H1 (cell line): ENCODE measurements around the gene QSOX1. TPM values are rescaled to one million over a fixed set of nuclear protein-coding genes. Genes with fewer than 3 reads are reported as not detected.

Source experiments
- CTCF ChIA-PET: fragments of 300-600 bp; sonication (Branson Sonifier 250); formaldehyde crosslinking; loops from one replicate; lab custom pipeline; 2021; ENCODE audit not compliant: partially characterized antibody; lab: Charles Lee
- POLR2A ChIA-PET: fragments of 300-600 bp; sonication (Branson Sonifier 250); formaldehyde crosslinking; loops from one replicate; lab custom pipeline; 2021; ENCODE audit warnings: inconsistent platforms; ENCODE audit not compliant: partially characterized antibody; lab: Charles Lee
- DNase-seq, 2 experiments: peaks; one replicate each; pipeline versions ENCODE4 v3.0.0 to v3.0.0-alpha.2; 2010 to 2022; ENCODE audit warnings: low spot score in 2 of 2, low read depth in 1 of 2, mixed read lengths in 1 of 2
- FAIRE-seq: peaks from 2 replicates; lab custom pipeline; 2011; peaks lifted over from hg19 to GRCh38; lab: Jason Lieb, UNC
- H2AFZ ChIP-seq: 2 replicates; pipeline ENCODE4 v1.8.1; 2012; ENCODE audit warnings: low read length, inconsistent platforms
- H2AK5ac ChIP-seq: 2 replicates; pipeline ENCODE4 v1.6.1; 2013; ENCODE audit warnings: low read depth, low read length
- H2BK120ac ChIP-seq: replicated peaks from 2 replicates; pipeline ENCODE3; 2013; ENCODE audit warnings: low read depth, low read length, inconsistent platforms
- H2BK12ac ChIP-seq: 2 replicates; pipeline ENCODE4 v1.6.1; 2013; ENCODE audit warnings: low read depth, low read length
- H2BK15ac ChIP-seq: 2 replicates; pipeline ENCODE4 v1.6.1; 2013; ENCODE audit warnings: low read length
- H2BK20ac ChIP-seq: 2 replicates; pipeline ENCODE4 v1.6.1; 2013; ENCODE audit warnings: low read length
- H2BK5ac ChIP-seq: 2 replicates; pipeline ENCODE4 v1.6.1; 2013; ENCODE audit warnings: low read depth, low read length
- H3K14ac ChIP-seq: 2 replicates; pipeline ENCODE4 v1.6.1; 2013; ENCODE audit warnings: inconsistent platforms; ENCODE audit not compliant: insufficient read length
- H3K18ac ChIP-seq: 2 replicates; pipeline ENCODE4 v1.6.1; 2013; ENCODE audit warnings: low read length; ENCODE audit errors: extremely low read depth
- H3K23ac ChIP-seq: 2 replicates; pipeline ENCODE4 v1.6.1; 2013; ENCODE audit warnings: inconsistent platforms; ENCODE audit not compliant: insufficient read length
- H3K23me2 ChIP-seq: 2 replicates; pipeline ENCODE4 v1.6.1; 2013; ENCODE audit warnings: low read depth, low read length
- H3K27ac ChIP-seq: 2 replicates; pipeline ENCODE4 v1.6.1; 2011; ENCODE audit warnings: low read depth, low read length, inconsistent platforms
- H3K27me3 ChIP-seq, 4 experiments: replicated peaks in 1 of 4; 1 replicate in 1 of 4; 2 replicates in 3 of 4; pipeline versions ENCODE4 v1.6.1 to v1.8.1; 2011 to 2013; ENCODE audit warnings: low read length in 3 of 4, mild to moderate bottlenecking in 3 of 4, inconsistent platforms in 2 of 4, mixed read lengths in 2 of 4, moderate library complexity in 1 of 4; ENCODE audit not compliant: control insufficient read depth in 3 of 4, insufficient read depth in 3 of 4; ENCODE audit errors: extremely low read depth in 1 of 4
- H3K36me3 ChIP-seq, 4 experiments: 2 replicates each; pipeline versions ENCODE4 v1.6.1 to v1.8.1; 2011 to 2013; ENCODE audit warnings: mild to moderate bottlenecking in 4 of 4, low read length in 3 of 4, moderate library complexity in 2 of 4, control low read depth in 1 of 4, inconsistent platforms in 1 of 4; ENCODE audit not compliant: insufficient read depth in 4 of 4, control insufficient read depth in 2 of 4
- H3K4ac ChIP-seq: replicated peaks from 2 replicates; pipeline ENCODE3; 2013; ENCODE audit warnings: low read length, low read depth, mixed read lengths, inconsistent platforms; ENCODE audit not compliant: insufficient read length
- H3K4me1 ChIP-seq, 4 experiments: replicated peaks in 1 of 4; 1 replicate in 1 of 4; 2 replicates in 3 of 4; pipeline versions ENCODE4 v1.6.1 to v1.8.1; 2011 to 2013; ENCODE audit warnings: low read length in 3 of 4, inconsistent platforms in 2 of 4, mixed read lengths in 1 of 4; ENCODE audit not compliant: insufficient read depth in 4 of 4, control insufficient read depth in 3 of 4
- H3K4me2 ChIP-seq, 2 experiments: 2 replicates each; pipeline versions ENCODE4 v1.6.1 to v1.8.1; 2011 to 2013; ENCODE audit warnings: low read depth in 2 of 2, low read length in 2 of 2, control low read depth in 1 of 2, inconsistent platforms in 1 of 2, mild to moderate bottlenecking in 1 of 2; ENCODE audit not compliant: insufficient read depth in 1 of 2
- H3K4me3 ChIP-seq, 4 experiments: fragments of 200-600, 300-600 bp in 1 of 4; sonication (generic), shearing (Covaris generic), sonication (Bioruptor Twin) in 1 of 4; 2 replicates each; pipeline versions ENCODE4 v1.5.1 to v1.8.1; 2011 to 2016; ENCODE audit warnings: low read length in 4 of 4, low read depth in 3 of 4, control low read depth in 2 of 4, inconsistent platforms in 2 of 4, mild to moderate bottlenecking in 2 of 4, mixed read lengths in 1 of 4, moderate library complexity in 1 of 4; ENCODE audit not compliant: insufficient read depth in 2 of 4; ENCODE audit errors: extremely low read depth in 1 of 4
- H3K56ac ChIP-seq: replicated peaks from 2 replicates; pipeline ENCODE3; 2013; ENCODE audit warnings: low read depth, mild to moderate bottlenecking, mixed read lengths, low read length, inconsistent platforms; ENCODE audit not compliant: insufficient read length
- H3K79me1 ChIP-seq: 2 replicates; pipeline ENCODE4 v1.6.1; 2013; ENCODE audit warnings: low read depth, low read length, control low read depth
- H3K79me2 ChIP-seq, 2 experiments: 2 replicates each; pipeline versions ENCODE4 v1.6.1 to v1.8.1; 2012 to 2013; ENCODE audit warnings: low read length in 2 of 2, mild to moderate bottlenecking in 2 of 2, inconsistent platforms in 1 of 2; ENCODE audit not compliant: insufficient read depth in 2 of 2, control insufficient read depth in 1 of 2
- H3K9ac ChIP-seq, 4 experiments: replicated peaks in 1 of 4; 1 replicate in 1 of 4; 2 replicates in 3 of 4; pipeline versions ENCODE4 v1.6.1 to v1.8.1; 2011 to 2013; ENCODE audit warnings: low read depth in 3 of 4, low read length in 3 of 4, control low read depth in 2 of 4, mild to moderate bottlenecking in 2 of 4, moderate library complexity in 2 of 4, inconsistent platforms in 1 of 4; ENCODE audit errors: extremely low read depth in 1 of 4
- H3K9me3 ChIP-seq, 2 experiments: 2 replicates each; pipeline versions ENCODE4 v1.6.1 to v1.8.1; 2012 to 2013; ENCODE audit warnings: mild to moderate bottlenecking in 2 of 2, moderate library complexity in 2 of 2, control low read depth in 1 of 2, inconsistent platforms in 1 of 2, low read depth in 1 of 2, low read length in 1 of 2, mixed read lengths in 1 of 2; ENCODE audit not compliant: insufficient read depth in 2 of 2
- H4K20me1 ChIP-seq, 2 experiments: replicated peaks in 1 of 2; 2 replicates each; pipeline versions ENCODE3 to v1.8.1; 2011 to 2013; ENCODE audit warnings: inconsistent platforms in 2 of 2, low read length in 2 of 2, mild to moderate bottlenecking in 1 of 2; ENCODE audit not compliant: insufficient read depth in 2 of 2, control insufficient read depth in 1 of 2
- H4K5ac ChIP-seq: 2 replicates; pipeline ENCODE4 v1.6.1; 2013; ENCODE audit warnings: low read length, low read depth, mixed read lengths, inconsistent platforms; ENCODE audit not compliant: insufficient read length
- H4K8ac ChIP-seq: 2 replicates; pipeline ENCODE4 v1.8.0; 2013; ENCODE audit warnings: mild to moderate bottlenecking, moderate library complexity, low read length, inconsistent platforms; ENCODE audit not compliant: insufficient read depth; ENCODE audit errors: extremely low read depth
- H4K91ac ChIP-seq: replicated peaks from 2 replicates; pipeline ENCODE3; 2013; ENCODE audit warnings: low read length, mixed read lengths, inconsistent platforms; ENCODE audit not compliant: insufficient read length
- BACH1 ChIP-seq: IDR thresholded peaks from 2 replicates; pipeline ENCODE4 v1.6.1; 2012; ENCODE audit warnings: low read length, improper control_type of control experiment
- EGR1 ChIP-seq: IDR thresholded peaks from 2 replicates; pipeline ENCODE4 v1.6.1; 2011; ENCODE audit warnings: low read depth, low read length, borderline replicate concordance
- HDAC6 ChIP-seq: IDR thresholded peaks from one replicate; pipeline ENCODE4 v1.7.1; 2012; ENCODE audit warnings: low read depth, mild to moderate bottlenecking, inconsistent platforms, low read length, moderate library complexity
- NANOG ChIP-seq: IDR thresholded peaks from 2 replicates; pipeline ENCODE4 v1.6.1; 2011; ENCODE audit warnings: low read length, low read depth, mild to moderate bottlenecking, inconsistent platforms; ENCODE audit not compliant: insufficient read depth, poor library complexity, severe bottlenecking
- SP1 ChIP-seq: IDR thresholded peaks from 2 replicates; pipeline ENCODE4 v1.6.1; 2011; ENCODE audit warnings: low read depth, low read length
- SUZ12 ChIP-seq: fragments of 200-600 bp; sonication (generic); IDR thresholded peaks from 2 replicates; pipeline ENCODE4 v1.6.1; 2012; ENCODE audit warnings: mild to moderate bottlenecking, inconsistent platforms, low read length, moderate library complexity, mixed read lengths
- ZNF274 ChIP-seq: IDR thresholded peaks from 2 replicates; pipeline ENCODE4 v1.7.0; 2012; ENCODE audit warnings: low read length, borderline replicate concordance; ENCODE audit errors: extremely low read depth
- WGBS, 2 experiments: shearing (Covaris generic) in 1 of 2; methylation state at CpG; one replicate each; pipeline versions ENCODE4 v1.1.6 to v1.1.7; 2013 to 2015; ENCODE audit warnings: low lambda C conversion rate in 2 of 2, mixed read lengths in 2 of 2, inconsistent platforms in 1 of 2, low coverage in 1 of 2, missing lambda C conversion rate in 1 of 2; ENCODE audit not compliant: insufficient replicate concordance in 2 of 2, insufficient coverage in 1 of 2, insufficient read length in 1 of 2; ENCODE audit errors: extremely low coverage in 1 of 2, missing lambda C conversion rate in 1 of 2; 5-methylcytosine and 5-hydroxymethylcytosine counted together
- polyA plus RNA-seq, 7 experiments: library from polyadenylated mRNA; depleted of rRNA in 3 of 7; stranded (reverse) in 5 of 7; unstranded in 2 of 7; fragments of >200 nt in 5 of 7; fragments of 200-250 nt in 2 of 7; gene quantifications; 1 replicate in 5 of 7; 2 replicates in 1 of 7; 4 replicates in 1 of 7; pipeline versions ENCODE4 v1.2.1 to v1.2.3, GENCODE V29; 2011 to 2013; ENCODE audit warnings: missing spikeins in 2 of 7, mixed read lengths in 2 of 7
- total RNA-seq: library from RNA; stranded (reverse); fragmentation: NEBNext Ultra II Directional; extraction: Animal tissue kit (Norgen Biotek cat#: 25700); gene quantifications from 2 replicates; pipeline ENCODE4 v1.2.1, GENCODE V29; 2021
- TF ChIP-seq, protein P1 (sequence below): IDR thresholded peaks from 2 replicates; pipeline ENCODE4 v1.6.1; 2012; ENCODE audit warnings: inconsistent platforms
- TF ChIP-seq, protein P2 (sequence below), 3 experiments: IDR thresholded peaks; 1 replicate in 2 of 3; 2 replicates in 1 of 3; pipeline versions ENCODE4 v1.5.1 to v1.6.1; 2011; ENCODE audit warnings: low read length in 3 of 3, mild to moderate bottlenecking in 3 of 3, inconsistent platforms in 2 of 3, low read depth in 1 of 3, moderate library complexity in 1 of 3; ENCODE audit not compliant: insufficient read depth in 1 of 3; ENCODE audit errors: control extremely low read depth in 1 of 3
- TF ChIP-seq, protein P3 (sequence below): IDR thresholded peaks from 2 replicates; pipeline ENCODE4 v1.6.1; 2011; ENCODE audit warnings: low read length, improper control_type of control experiment

QSOX1 gene
- total and polyA plus RNA-seq, 2 of the 8 experiments (the other 6 are each of a cell fraction or from before 2014, with no cell fraction given), result 97.7 to 123 TPM

DNA sequence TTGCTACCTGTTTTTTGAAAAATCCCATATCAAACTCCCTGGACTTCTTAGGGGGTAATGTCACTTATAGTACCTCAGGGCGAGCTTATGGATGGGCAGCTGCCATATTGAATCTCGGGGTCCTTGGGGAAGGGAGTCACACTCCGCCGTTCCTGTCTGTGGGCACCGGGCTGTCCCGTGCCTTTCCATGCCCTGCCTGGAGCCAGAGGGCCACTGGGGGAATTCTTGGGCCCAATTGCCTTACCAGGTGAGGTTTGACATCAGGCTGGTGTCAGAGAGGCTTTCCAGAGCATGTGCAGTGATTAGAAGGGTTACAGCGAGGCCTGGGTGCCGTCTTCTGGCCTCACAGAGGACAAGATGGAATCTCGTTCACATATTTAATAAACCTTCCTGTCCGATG, 28.8 kb downstream of the QSOX1 start:
- Histone ChIP-seq H3K14ac (no peak overlapping the region), H3K18ac (no peak overlapping the region), H3K4me2 (no peak overlapping the region), H2BK20ac (no peak overlapping the region), H3K9me3 (no peaks in the 10 kb centered on the region), H2AK5ac (no peak overlapping the region), H3K4me1 (no peaks in the 10 kb centered on the region), H4K5ac (no peak overlapping the region), H3K4ac (no peak overlapping the region), H4K8ac (no peak overlapping the region), H3K23ac (no peak overlapping the region), H3K4me3 (no peak overlapping the region), H4K20me1 (peaks cover 0 to 13% of the 10 kb centered on the region in 2 experiments), H3K23me2 (no peaks in the 10 kb centered on the region), H3K36me3 (peaks cover 0 to 15% (median 4%) of the 10 kb centered on the region in 4 experiments; a peak in 6 of 8 replicates), H2BK5ac (no peak overlapping the region), H4K91ac (no peak overlapping the region), H2BK15ac (no peak overlapping the region), H3K79me1 (no peaks in the 10 kb centered on the region), H3K9ac (no peak overlapping the region), H3K56ac (no peak overlapping the region), H2AFZ (no peak overlapping the region), H3K79me2 (no peaks in the 10 kb centered on the region), H2BK120ac (no peak overlapping the region), H3K27me3 (no peaks in the 10 kb centered on the region), H2BK12ac (no peak overlapping the region), H3K27ac (no peak overlapping the region)
- 92% methylated on average over 10 of the region's 10 CpGs; no CpG with 5 or more reads in 1 of the 2 experiments for WGBS, 2 experiments
- ChIA-PET CTCF (interaction anchor here (1.6 to 13.5 kb wide), 5 partner anchors 10 to 50 kb away, joined by 3 to 307 read pairs (median 149); partner anchors contain the start of gene LHX4), POLR2A (no interaction called here)
- no peak for DNase-seq
- FAIRE-seq, result no peak
- no peak for TF ChIP-seq ZNF274
- TF ChIP-seq, protein P1, sequence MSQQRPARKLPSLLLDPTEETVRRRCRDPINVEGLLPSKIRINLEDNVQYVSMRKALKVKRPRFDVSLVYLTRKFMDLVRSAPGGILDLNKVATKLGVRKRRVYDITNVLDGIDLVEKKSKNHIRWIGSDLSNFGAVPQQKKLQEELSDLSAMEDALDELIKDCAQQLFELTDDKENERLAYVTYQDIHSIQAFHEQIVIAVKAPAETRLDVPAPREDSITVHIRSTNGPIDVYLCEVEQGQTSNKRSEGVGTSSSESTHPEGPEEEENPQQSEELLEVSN, result no peak
- no peak for TF ChIP-seq SP1
- TF ChIP-seq, protein P2, sequence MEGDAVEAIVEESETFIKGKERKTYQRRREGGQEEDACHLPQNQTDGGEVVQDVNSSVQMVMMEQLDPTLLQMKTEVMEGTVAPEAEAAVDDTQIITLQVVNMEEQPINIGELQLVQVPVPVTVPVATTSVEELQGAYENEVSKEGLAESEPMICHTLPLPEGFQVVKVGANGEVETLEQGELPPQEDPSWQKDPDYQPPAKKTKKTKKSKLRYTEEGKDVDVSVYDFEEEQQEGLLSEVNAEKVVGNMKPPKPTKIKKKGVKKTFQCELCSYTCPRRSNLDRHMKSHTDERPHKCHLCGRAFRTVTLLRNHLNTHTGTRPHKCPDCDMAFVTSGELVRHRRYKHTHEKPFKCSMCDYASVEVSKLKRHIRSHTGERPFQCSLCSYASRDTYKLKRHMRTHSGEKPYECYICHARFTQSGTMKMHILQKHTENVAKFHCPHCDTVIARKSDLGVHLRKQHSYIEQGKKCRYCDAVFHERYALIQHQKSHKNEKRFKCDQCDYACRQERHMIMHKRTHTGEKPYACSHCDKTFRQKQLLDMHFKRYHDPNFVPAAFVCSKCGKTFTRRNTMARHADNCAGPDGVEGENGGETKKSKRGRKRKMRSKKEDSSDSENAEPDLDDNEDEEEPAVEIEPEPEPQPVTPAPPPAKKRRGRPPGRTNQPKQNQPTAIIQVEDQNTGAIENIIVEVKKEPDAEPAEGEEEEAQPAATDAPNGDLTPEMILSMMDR (IDR thresholded peaks at IDR 0.05; ENCODE audit: control extremely low read depth in 1 of 3, insufficient read depth in 1 of 3, low read depth in 1 of 3, low read length in 3 of 3), result no peak
- no peak for TF ChIP-seq EGR1
- TF ChIP-seq, protein P3, sequence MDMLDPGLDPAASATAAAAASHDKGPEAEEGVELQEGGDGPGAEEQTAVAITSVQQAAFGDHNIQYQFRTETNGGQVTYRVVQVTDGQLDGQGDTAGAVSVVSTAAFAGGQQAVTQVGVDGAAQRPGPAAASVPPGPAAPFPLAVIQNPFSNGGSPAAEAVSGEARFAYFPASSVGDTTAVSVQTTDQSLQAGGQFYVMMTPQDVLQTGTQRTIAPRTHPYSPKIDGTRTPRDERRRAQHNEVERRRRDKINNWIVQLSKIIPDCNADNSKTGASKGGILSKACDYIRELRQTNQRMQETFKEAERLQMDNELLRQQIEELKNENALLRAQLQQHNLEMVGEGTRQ, result no peak
- TF ChIP-seq BACH1, result no peak
- TF ChIP-seq HDAC6, result no peak
- TF ChIP-seq NANOG, result no peak
- no peak for TF ChIP-seq SUZ12
